ACC112 (cell line): ENCODE measurements around the gene STAT4.
"Not testable (repeated sequence)": the region's sequence is repeated elsewhere in the genome, so short reads cannot be mapped to it uniquely, and the experiment has no call there.

Experiments
- H2AFZ ChIP-seq: fragments of 200-600 bp; sonication (generic); one replicate; pipeline ENCODE4 v1.6.0; 2017; ENCODE audit warnings: antibody characterized with exemption, low read length; ENCODE audit not compliant: unreplicated experiment
- H3K27ac ChIP-seq: fragments of 200-600 bp; sonication (generic); 2 replicates; pipeline ENCODE4 v1.5.1; 2014; ENCODE audit warnings: low read depth, mild to moderate bottlenecking, antibody characterized with exemption, low read length, moderate library complexity
- H3K27me3 ChIP-seq: fragments of 200-600 bp; sonication (generic); 2 replicates; pipeline ENCODE4 v1.6.1; 2014; ENCODE audit warnings: mild to moderate bottlenecking, antibody characterized with exemption, low read length, moderate library complexity, mixed read lengths; ENCODE audit not compliant: insufficient read depth
- H3K36me3 ChIP-seq: fragments of 200-600 bp; sonication (generic); 2 replicates; pipeline ENCODE4 v1.6.1; 2016; ENCODE audit warnings: mild to moderate bottlenecking, antibody characterized with exemption, low read length, moderate library complexity, mixed read lengths; ENCODE audit not compliant: insufficient read depth
- H3K4me1 ChIP-seq: fragments of 200-600 bp; sonication (generic); one replicate; pipeline ENCODE4 v1.6.1; 2016; ENCODE audit warnings: low read length, mixed read lengths; ENCODE audit not compliant: insufficient read depth, unreplicated experiment, control insufficient read depth
- H3K4me3 ChIP-seq: fragments of 200-600 bp; sonication (generic); 2 replicates; pipeline ENCODE4 v1.5.1; 2014; ENCODE audit warnings: mild to moderate bottlenecking, low read depth, low read length
- H3K79me2 ChIP-seq: fragments of 200-600 bp; sonication (generic); one replicate; pipeline ENCODE4 v1.6.0; 2016; ENCODE audit warnings: low read length; ENCODE audit not compliant: control insufficient read depth, unreplicated experiment, insufficient read depth

Gene STAT4

GRCh38 chr2:190996338-190996946 is 154.4 kb downstream of the STAT4 start:
- H3K36me3 ChIP-seq: peaks cover 85% of the 10 kb centered on the region

DNA sequence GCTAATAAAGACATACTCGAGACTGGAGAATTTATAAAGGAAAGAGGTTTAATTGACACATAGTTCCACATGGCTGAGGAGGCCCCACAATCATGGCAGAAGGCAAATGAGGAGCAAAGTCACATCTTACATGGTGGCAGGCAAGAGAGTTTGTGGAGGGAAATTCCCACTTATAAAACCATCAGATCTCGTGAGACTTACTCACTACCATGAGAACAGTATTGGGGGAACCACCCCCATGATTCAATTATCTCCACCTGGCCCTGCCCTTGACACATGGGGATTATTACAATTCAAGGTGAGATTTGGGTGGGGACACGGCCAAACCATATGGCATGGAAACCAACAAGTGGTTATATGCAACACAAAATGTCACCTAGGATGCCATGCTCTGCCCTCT is 155.5 kb downstream of the STAT4 start:
- H3K27ac ChIP-seq: peak overlapping the region; percentile 20; the same call in 1 of the 2 replicates
- peaks cover 61% of the 10 kb centered on the region for H3K79me2 ChIP-seq
- H3K4me3 ChIP-seq, H3K27me3 ChIP-seq, H2AFZ ChIP-seq, H3K4me1 ChIP-seq: not testable (repeated sequence)
- H3K36me3 ChIP-seq: peaks cover 85% of the 10 kb centered on the region

More at GRCh38 chr2:190996338-190996946, 154.4 kb downstream of the STAT4 start:
- H3K4me3 ChIP-seq: no peak overlapping the region
- H3K27me3 ChIP-seq: no peaks in the 10 kb centered on the region
- no peak overlapping the region for H2AFZ ChIP-seq
- H3K79me2 ChIP-seq: peaks cover 68% of the 10 kb centered on the region
- no peak overlapping the region; the same call in 1 of the 2 replicates for H3K27ac ChIP-seq
- no peaks in the 10 kb centered on the region for H3K4me1 ChIP-seq

DNA sequence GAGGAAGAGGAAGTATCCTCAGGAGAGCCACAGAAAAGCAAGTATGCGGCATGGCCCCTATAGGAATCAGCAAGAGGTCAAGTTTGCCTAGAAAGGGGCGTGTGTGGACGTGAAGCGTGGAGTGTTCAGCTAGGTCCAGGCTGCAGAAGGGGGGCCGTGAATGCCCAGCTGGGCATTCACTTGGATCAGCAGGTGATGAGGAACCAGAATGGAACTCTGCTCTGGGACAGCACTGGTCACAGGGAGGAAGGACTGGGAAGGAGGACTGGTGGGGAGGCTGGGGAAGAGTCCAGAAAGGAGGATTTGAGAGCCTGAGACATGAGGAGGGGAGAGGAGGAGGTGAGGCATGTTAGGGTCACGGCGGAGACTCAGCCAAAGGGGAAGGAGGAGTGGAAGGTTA is 156.6 kb downstream of the STAT4 start:
- H3K4me3 ChIP-seq: no peak overlapping the region
- no peak overlapping the region for H3K27ac ChIP-seq
- H3K79me2 ChIP-seq: peaks cover 52% of the 10 kb centered on the region
- no peaks in the 10 kb centered on the region for H3K27me3 ChIP-seq
- H3K36me3 ChIP-seq: peaks cover 86% of the 10 kb centered on the region
- H3K4me1 ChIP-seq: no peaks in the 10 kb centered on the region
- no peak overlapping the region for H2AFZ ChIP-seq

- Histone ChIP-seq H3K27me3 (no peaks in the 10 kb centered on the region), H3K79me2 (peaks cover 51% of the 10 kb centered on the region), H3K4me3 (no peak overlapping the region), H3K4me1 (no peaks in the 10 kb centered on the region), H3K36me3 (peaks cover 82% of the 10 kb centered on the region), H3K27ac (no peak overlapping the region), H2AFZ (no peak overlapping the region)
Measured at GRCh38 chr2:190993292-190993643, 157.5 kb downstream of the STAT4 start.

- Histone ChIP-seq H2AFZ (no peak overlapping the region), H3K36me3 (peaks cover 80% of the 10 kb centered on the region)
Measured at GRCh38 chr2:190990132-190990531, 160.7 kb downstream of the STAT4 start.

GRCh38 chr2:190988910-190989309 is 161.9 kb downstream of the STAT4 start:
- Histone ChIP-seq H3K36me3 (peaks cover 84% of the 10 kb centered on the region), H3K4me1 (peaks cover 29% of the 10 kb centered on the region), H3K27me3 (no peaks in the 10 kb centered on the region), H2AFZ (no peak overlapping the region), H3K79me2 (peaks cover 26% of the 10 kb centered on the region), H3K4me3 (no peak overlapping the region), H3K27ac (no peak overlapping the region)

More at GRCh38 chr2:190990132-190990531, 160.7 kb downstream of the STAT4 start:
- Histone ChIP-seq H3K27ac (no peak overlapping the region), H3K27me3 (no peaks in the 10 kb centered on the region), H3K4me1 (peaks cover 19% of the 10 kb centered on the region), H3K79me2 (peaks cover 28% of the 10 kb centered on the region), H3K4me3 (no peak overlapping the region)

GRCh38 chr2:190987938-190988337 is 162.9 kb downstream of the STAT4 start:
- H3K27me3 ChIP-seq: no peaks in the 10 kb centered on the region
- H2AFZ ChIP-seq: no peak overlapping the region
- H3K79me2 ChIP-seq: peaks cover 22% of the 10 kb centered on the region
- no peak overlapping the region for H3K27ac ChIP-seq
- H3K4me1 ChIP-seq: peaks cover 31% of the 10 kb centered on the region
- H3K36me3 ChIP-seq: peaks cover 84% of the 10 kb centered on the region
- H3K4me3 ChIP-seq: no peak overlapping the region

- Histone ChIP-seq H3K4me3 (no peak overlapping the region), H3K79me2 (peaks cover 23% of the 10 kb centered on the region), H3K4me1 (peaks cover 38% of the 10 kb centered on the region), H3K27me3 (no peaks in the 10 kb centered on the region), H3K36me3 (peaks cover 87% of the 10 kb centered on the region), H2AFZ (no peak overlapping the region), H3K27ac (no peak overlapping the region)
Measured at GRCh38 chr2:190987116-190987515, 163.7 kb downstream of the STAT4 start.

- Histone ChIP-seq H3K27me3 (no peaks in the 10 kb centered on the region), H2AFZ (no peak overlapping the region), H3K4me1 (peaks cover 38% of the 10 kb centered on the region), H3K36me3 (peaks cover 87% of the 10 kb centered on the region), H3K4me3 (no peak overlapping the region), H3K27ac (no peak overlapping the region), H3K79me2 (peaks cover 26% of the 10 kb centered on the region)
Measured at GRCh38 chr2:190986221-190986953, 164.4 kb downstream of the STAT4 start.

GRCh38 chr2:190984595-190984994 is 166.2 kb downstream of the STAT4 start:
- Histone ChIP-seq H3K79me2 (peaks cover 29% of the 10 kb centered on the region), H3K27me3 (no peaks in the 10 kb centered on the region), H2AFZ (no peak overlapping the region), H3K27ac (peak overlapping the region; percentile 22; the same call in 1 of the 2 replicates), H3K4me3 (no peak overlapping the region), H3K36me3 (peaks cover 87% of the 10 kb centered on the region), H3K4me1 (peaks cover 45% of the 10 kb centered on the region)
